A673 (cell line): ENCODE data around the gene PAX7.

Experiments used
- EZH2 ChIP-seq: fragments of 200-600 bp; sonication (generic); IDR thresholded peaks from 2 replicates; pipeline ENCODE4 v1.6.1; 2017; ENCODE audit warnings: borderline replicate concordance, low read depth, mild to moderate bottlenecking, mixed read lengths, antibody characterized with exemption, low read length; ENCODE audit not compliant: poor library complexity, severe bottlenecking
- TF ChIP-seq, protein P1 (sequence below): fragments of 300-800, 200-600 bp; sonication (generic); conservative IDR thresholded peaks from 2 replicates; pipeline ENCODE4 v1.5.1; 2017; ENCODE audit warnings: low read depth, mild to moderate bottlenecking, antibody characterized with exemption, low read length, moderate library complexity, mixed read lengths

DNA sequence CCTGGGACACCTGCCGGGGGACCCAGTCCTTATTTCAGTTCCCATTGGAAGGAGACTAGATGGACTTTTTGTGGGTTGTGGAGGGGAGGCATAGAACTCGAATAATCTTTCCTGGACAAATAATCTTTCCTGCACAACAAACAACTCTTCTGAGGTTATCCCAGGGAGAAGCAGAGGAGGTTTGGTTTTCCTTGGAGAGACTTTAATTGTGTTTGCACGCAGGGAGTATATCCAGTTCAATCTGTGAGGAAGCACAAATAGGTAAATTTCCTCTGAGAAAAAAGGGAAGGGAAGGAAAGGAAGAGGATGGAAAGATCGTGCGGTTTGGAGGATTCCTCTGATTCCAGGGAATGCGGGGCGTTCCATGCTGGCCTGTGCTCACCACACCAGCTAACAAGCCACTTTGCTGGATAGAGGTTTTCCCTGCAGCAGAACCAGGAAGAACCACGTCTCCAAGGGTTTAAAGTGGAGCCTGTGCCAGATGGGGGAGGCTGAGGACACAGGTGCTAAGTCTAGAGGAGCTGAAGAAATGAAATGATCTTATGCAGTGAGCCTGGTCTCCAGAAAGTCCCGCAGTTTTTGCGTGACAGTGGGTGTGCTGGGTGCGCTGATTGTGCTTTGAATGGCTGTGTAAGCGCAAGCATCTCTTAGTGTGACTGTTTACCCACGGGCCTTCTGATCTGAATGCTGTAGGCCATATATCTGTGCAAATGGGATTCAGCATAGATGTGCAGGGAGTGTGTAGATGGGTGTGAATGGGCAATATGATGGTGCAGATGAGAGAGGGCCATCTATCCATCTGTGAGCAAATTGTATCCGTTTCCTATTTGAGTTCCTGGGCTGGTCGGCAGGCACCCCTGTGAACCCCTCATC is 7.6 kb downstream of the PAX7 start:
- TF ChIP-seq EZH2 = no peak
- TF ChIP-seq, protein P1, sequence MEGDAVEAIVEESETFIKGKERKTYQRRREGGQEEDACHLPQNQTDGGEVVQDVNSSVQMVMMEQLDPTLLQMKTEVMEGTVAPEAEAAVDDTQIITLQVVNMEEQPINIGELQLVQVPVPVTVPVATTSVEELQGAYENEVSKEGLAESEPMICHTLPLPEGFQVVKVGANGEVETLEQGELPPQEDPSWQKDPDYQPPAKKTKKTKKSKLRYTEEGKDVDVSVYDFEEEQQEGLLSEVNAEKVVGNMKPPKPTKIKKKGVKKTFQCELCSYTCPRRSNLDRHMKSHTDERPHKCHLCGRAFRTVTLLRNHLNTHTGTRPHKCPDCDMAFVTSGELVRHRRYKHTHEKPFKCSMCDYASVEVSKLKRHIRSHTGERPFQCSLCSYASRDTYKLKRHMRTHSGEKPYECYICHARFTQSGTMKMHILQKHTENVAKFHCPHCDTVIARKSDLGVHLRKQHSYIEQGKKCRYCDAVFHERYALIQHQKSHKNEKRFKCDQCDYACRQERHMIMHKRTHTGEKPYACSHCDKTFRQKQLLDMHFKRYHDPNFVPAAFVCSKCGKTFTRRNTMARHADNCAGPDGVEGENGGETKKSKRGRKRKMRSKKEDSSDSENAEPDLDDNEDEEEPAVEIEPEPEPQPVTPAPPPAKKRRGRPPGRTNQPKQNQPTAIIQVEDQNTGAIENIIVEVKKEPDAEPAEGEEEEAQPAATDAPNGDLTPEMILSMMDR = no peak
